ENCODE results near the gene IP6K3.

GRCh38 chr6:33763483-33763882 lies 16.8 kb upstream of the IP6K3 start:
- no peak for TF ChIP-seq CTCF (conservative IDR thresholded peaks at IDR 0.05; ENCODE audit: low read depth, low read length)
- TF ChIP-seq EZH2 (IDR thresholded peaks at IDR 0.05; ENCODE audit: borderline replicate concordance, low read depth, low read length, poor library complexity, severe bottlenecking): no peak
